Upper lobe of right lung (tissue), 1 donor: ENCODE measurements around the gene SLC39A9. TPM values are rescaled to one million over a fixed set of nuclear protein-coding genes. Genes with fewer than 3 reads are reported as not detected.

Experiments
- ATAC-seq: fragments of 200-7000 bp; cut with Tn5 transposase; one replicate; pipeline ENCODE4 v1.9.1; 2020; ENCODE audit warnings: mild to moderate bottlenecking, moderate library complexity
- DNase-seq: peaks from one replicate; pipeline ENCODE4 v3.0.0-alpha.2; 2020
- H3K27ac ChIP-seq: fragments of 200-600 bp; one replicate; pipeline ENCODE4 v1.8.0; 2022
- H3K27me3 ChIP-seq: fragments of 200-600 bp; one replicate; pipeline ENCODE4 v1.8.0; 2022; ENCODE audit warnings: mild to moderate bottlenecking
- H3K36me3 ChIP-seq: fragments of 200-600 bp; one replicate; pipeline ENCODE4 v1.8.0; 2022
- H3K4me1 ChIP-seq: fragments of 200-600 bp; one replicate; pipeline ENCODE4 v1.8.0; 2022
- H3K4me3 ChIP-seq: fragments of 200-600 bp; one replicate; pipeline ENCODE4 v1.8.0; 2022; ENCODE audit warnings: mild to moderate bottlenecking
- H3K9me3 ChIP-seq: fragments of 200-600 bp; one replicate; pipeline ENCODE4 v1.8.0; 2022
- CTCF ChIP-seq: fragments of 200-600 bp; IDR thresholded peaks from one replicate; pipeline ENCODE4 v1.8.0; 2022; ENCODE audit warnings: antibody characterized with exemption
- intact Hi-C: fragments of 100-400 bp; cut with DNase I; formaldehyde crosslinking; loops from one replicate; pipeline ENCODE4 v1.11.0; 2022
- total RNA-seq: library from RNA; stranded (reverse); fragmentation: NEBNext Ultra II Directional; extraction: Animal tissue kit (Norgen Biotek cat#: 25700); gene quantifications from one replicate; pipeline ENCODE4 v1.2.1, GENCODE V29; 2021
- donor health status: DM: no; HTN: yes; CAD: no; lungs with severe emphysema.

Gene SLC39A9
- total RNA-seq, 1 donor from 2014 or later = 55.6 TPM

GRCh38 chr14:69500096-69500495, 101.6 kb downstream of the SLC39A9 start:
- no peak overlapping the region for H3K4me3 ChIP-seq
- no peaks in the 10 kb centered on the region for H3K4me1 ChIP-seq
- H3K36me3 ChIP-seq = no peaks in the 10 kb centered on the region
- no peaks in the 10 kb centered on the region for H3K9me3 ChIP-seq
- TF ChIP-seq CTCF = no peak
- ATAC-seq (no peak), DNase-seq (peak; percentile 55)
- no peaks in the 10 kb centered on the region for H3K27me3 ChIP-seq
- no peak overlapping the region for H3K27ac ChIP-seq
- intact Hi-C loops = no loop called here

GRCh38 chr14:69500736-69501135, 102.2 kb downstream of the SLC39A9 start:
- ATAC-seq (no peak), DNase-seq (peak; percentile 58)
- intact Hi-C loops = no loop called here
- TF ChIP-seq CTCF = no peak
- Histone ChIP-seq H3K27me3 (no peaks in the 10 kb centered on the region), H3K9me3 (no peaks in the 10 kb centered on the region), H3K36me3 (no peaks in the 10 kb centered on the region), H3K27ac (no peak overlapping the region), H3K4me1 (no peaks in the 10 kb centered on the region), H3K4me3 (no peak overlapping the region)

- no peak overlapping the region for H3K27ac ChIP-seq
- no peaks in the 10 kb centered on the region for H3K4me1 ChIP-seq
- ATAC-seq = peak; percentile 17
- no peak overlapping the region for H3K4me3 ChIP-seq
- no peak for TF ChIP-seq CTCF
- intact Hi-C loops = no loop called here
- H3K9me3 ChIP-seq = no peaks in the 10 kb centered on the region
- no peaks in the 10 kb centered on the region for H3K36me3 ChIP-seq
- DNase-seq = peak; percentile 67
- no peaks in the 10 kb centered on the region for H3K27me3 ChIP-seq
Measured at GRCh38 chr14:69501423-69501838, 102.9 kb downstream of the SLC39A9 start.

- Histone ChIP-seq H3K36me3 (no peaks in the 10 kb centered on the region), H3K27me3 (no peaks in the 10 kb centered on the region), H3K4me1 (no peaks in the 10 kb centered on the region), H3K4me3 (no peak overlapping the region), H3K27ac (no peak overlapping the region), H3K9me3 (no peaks in the 10 kb centered on the region)
- ATAC-seq (no peak), DNase-seq (peak; percentile 7)
- no peak for TF ChIP-seq CTCF
- intact Hi-C loops = no loop called here
Measured at GRCh38 chr14:69504775-69505174, 106.3 kb downstream of the SLC39A9 start.

- no peaks in the 10 kb centered on the region for H3K9me3 ChIP-seq
- H3K36me3 ChIP-seq = no peaks in the 10 kb centered on the region
- peak; percentile 71 for ATAC-seq
- no peaks in the 10 kb centered on the region for H3K27me3 ChIP-seq
- no peak for TF ChIP-seq CTCF
- intact Hi-C loops = no loop called here
- DNase-seq = peak; percentile 50
- peak overlapping the region; percentile 55 for H3K27ac ChIP-seq
- H3K4me3 ChIP-seq = no peak overlapping the region
- no peaks in the 10 kb centered on the region for H3K4me1 ChIP-seq
Measured at GRCh38 chr14:69505338-69506240, 107.1 kb downstream of the SLC39A9 start.
